NCI-H446 treated with DMSO at 0.1 percent for 48 hours (cell line): ENCODE results near the gene AMTN.

ENCODE experiments used
- DNase-seq: peaks from one replicate; lab custom pipeline; 2025; lab: John Stamatoyannopoulos, UW

AMTN gene

DNA sequence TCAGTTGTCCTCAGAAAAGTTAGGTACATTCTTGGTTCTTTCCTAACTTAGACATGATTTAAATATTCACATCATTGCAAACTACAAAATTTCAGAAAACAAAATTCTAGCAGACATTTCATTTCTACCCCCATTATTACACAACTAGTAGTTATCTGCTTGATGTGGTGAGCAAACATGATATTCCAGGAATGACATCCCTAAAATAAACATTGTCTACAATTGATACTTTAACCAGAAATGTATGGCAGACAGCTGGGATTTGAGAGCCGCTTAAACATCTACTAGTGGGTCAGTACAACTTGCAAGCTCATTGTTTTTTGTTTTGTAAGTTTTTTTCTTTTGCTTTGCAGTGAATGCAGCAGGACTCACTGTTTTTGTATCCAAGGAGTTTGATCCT is 41.6 kb downstream of the AMTN start:
- DNase-seq = no peak

DNA sequence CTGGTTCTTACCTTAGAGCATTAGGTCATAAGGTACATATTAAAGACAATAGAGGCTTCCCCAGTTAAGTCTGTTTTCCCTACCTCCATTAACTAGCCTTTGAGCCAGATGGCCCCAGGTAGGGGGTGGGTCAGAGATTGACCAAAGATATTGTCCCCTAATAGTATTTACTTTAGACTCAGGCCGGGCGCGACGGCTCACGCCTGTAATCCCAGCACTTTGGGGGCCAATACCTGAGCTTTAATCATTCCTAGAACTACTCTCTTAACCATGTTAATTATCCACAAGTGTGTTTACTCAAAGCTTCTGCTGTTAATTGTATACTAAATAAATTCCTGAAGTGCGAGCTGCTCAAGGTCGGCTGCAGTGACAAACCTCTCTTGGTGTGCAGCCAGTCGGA is 45.7 kb downstream of the AMTN start:
- DNase-seq = no peak

DNA sequence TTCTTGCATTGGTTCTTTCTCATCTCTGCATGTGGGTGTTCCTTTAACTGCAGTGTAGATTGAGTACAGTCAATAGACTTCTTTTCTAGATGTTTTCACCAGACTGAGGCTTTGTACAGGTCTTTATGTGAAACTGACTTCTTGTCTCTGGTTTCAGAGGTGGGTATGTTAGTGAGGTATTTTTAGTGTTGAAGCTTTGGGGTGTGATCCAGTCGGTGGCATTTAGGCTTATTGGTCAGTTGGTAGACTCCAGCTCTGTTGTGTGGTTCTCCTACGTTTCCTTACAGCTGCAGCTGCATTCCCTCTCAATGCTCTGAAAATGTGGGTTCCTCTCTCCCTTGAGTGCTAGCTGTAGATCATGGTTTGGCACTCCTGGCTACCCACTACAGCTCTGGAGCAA is 52.4 kb downstream of the AMTN start:
- no peak for DNase-seq

DNA sequence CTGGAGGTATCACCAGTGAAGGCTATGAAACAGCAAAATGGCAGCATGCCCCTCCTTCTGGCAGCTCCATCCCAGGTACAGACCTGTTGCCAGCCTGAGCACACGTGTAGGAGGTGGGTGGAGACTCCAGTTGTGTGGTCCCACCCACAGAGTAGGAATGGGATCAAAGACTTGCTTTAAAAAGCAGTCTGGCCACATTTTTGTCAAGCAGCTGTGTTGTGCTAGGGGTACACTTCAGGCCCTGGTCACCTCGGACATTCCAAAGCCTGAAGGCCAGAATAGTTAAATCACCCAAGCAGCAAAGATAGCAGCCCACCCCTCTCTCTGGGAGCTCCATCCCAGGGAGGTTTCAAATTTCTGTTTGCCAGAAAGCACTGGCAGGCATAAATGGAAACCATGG is 53.4 kb downstream of the AMTN start:
- no peak for DNase-seq

DNA sequence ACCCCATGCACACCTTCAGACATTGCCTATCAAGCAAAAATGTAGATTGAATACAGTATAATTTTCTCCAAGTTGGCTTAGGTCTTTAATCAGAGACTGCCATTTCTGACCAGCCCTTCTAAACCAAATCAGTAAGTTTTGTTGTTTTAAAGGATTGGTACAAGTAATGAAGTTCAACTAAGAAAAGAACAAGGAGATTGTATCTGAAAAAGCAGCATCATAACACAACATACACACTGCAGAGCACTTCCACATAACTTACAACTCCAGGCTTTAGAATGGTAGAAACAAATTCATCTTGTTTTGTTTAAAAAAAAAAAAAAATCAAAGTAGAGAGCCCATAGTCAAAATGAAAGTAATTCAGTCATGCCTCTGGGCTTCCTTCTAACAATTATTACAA is 57.6 kb downstream of the AMTN start:
- no peak for DNase-seq

DNA sequence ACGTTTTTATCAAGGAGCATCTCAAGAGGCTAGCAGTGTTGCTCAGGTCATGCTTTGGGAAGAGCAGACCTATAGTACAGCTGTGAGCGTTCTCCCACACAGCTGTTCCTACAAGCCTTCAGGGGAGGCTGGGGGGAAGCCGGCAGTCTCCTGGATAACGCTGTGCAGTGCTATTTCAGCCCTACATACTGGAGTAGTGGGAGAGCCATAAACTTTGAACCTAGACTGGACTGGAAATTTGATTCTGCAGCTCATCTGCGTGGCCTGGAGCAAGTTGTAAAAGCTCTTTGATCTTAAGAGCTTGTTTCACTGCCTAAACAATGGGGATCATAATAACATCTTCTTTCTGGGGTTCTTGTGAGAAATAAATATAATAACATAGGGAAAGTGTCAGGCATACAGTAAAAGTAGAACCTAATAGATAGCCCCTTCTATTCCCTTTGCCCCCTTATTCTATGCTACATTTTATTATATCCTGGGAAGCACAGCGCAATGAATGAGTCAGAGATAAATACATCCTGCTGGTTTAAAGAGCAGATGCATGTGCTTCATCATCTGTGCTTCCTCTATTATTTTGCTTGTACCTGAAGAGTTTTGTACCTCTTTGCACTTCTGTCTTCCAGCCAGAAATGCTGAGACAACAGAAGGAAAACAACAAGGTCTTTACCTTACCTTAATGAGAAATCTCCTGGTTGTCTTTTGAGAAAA is 59.0 kb downstream of the AMTN start:
- DNase-seq = no peak

DNA sequence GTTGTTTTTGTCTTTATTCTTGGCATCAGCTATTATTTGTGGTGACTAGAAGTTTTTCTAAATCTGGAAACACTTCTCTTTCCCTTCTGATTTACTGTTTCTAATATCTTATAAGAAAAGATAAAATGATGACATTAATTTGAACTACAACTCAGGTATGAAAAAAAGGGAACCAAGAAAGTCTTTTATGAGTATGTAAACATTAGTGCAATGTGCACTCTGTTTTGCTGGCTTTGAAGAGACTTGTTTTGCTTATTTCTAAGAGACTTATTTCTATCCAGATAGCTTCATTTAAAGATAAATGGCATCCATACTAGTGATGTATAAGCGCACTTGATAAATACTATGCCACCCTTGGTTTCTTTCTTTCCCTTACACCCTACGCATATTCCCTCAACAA is 63.6 kb downstream of the AMTN start:
- no peak for DNase-seq
